ENCODE results near the gene IL1RAPL1.

The IL1RAPL1 gene

DNA sequence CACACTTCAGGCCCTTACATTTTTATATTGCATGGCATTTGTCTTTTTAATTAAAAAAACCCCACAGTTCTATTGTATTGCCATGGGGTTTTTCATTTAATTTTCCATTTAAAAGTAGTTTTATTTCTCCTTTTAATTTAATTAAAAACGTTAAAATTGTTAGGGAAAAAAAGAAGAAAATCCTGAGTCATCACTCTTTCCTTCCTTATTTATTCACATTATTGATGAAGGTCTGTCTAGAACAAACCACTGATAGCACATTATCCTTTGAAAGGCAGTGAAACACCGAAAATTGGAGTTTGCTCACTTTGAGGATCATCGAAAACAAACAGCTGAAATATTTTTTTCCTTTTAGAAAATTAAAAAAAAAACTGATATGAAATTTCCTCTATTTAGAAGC, 868.5 kb downstream of the IL1RAPL1 start:
- DNase-seq = no peak

GRCh38 chrX:29461039-29461438, 873.8 kb downstream of the IL1RAPL1 start:
- no peak for DNase-seq

GRCh38 chrX:29466456-29466855, 879.2 kb downstream of the IL1RAPL1 start:
- no peak for DNase-seq

- DNase-seq = no peak
Observed at GRCh38 chrX:29468911-29469494, 881.8 kb downstream of the IL1RAPL1 start.

GRCh38 chrX:29470030-29470429, 882.8 kb downstream of the IL1RAPL1 start:
- DNase-seq = no peak

DNA sequence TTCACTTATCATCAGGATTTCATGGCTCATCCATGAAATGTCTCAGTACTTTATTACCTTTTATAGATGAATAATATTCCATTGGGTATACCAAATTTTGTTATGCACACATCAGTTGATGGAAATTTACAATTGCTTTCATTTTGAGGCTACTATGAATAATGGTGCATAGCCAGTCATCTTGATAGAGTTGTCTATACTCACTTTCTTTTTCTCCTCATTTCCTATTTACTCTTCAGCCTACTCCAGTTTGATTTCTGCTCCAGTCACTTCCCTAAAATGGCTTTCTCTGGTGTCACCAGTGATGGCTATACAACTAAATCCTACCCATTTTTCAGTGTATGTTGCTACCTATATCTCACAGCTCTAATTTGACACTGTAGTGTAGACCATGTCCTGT, 884.6 kb downstream of the IL1RAPL1 start:
- no peak for DNase-seq

GRCh38 chrX:29477878-29478277, 890.6 kb downstream of the IL1RAPL1 start:
- no peak for DNase-seq

GRCh38 chrX:29478336-29479069, 891.3 kb downstream of the IL1RAPL1 start:
- no peak for DNase-seq

- DNase-seq = no peak
Observed at GRCh38 chrX:29487214-29487613, 900.0 kb downstream of the IL1RAPL1 start.

GRCh38 chrX:29487714-29488113, 900.5 kb downstream of the IL1RAPL1 start:
- DNase-seq = no peak

GRCh38 chrX:29488919-29489318, 901.7 kb downstream of the IL1RAPL1 start:
- no peak for DNase-seq

- no peak for DNase-seq
Observed at GRCh38 chrX:29490606-29491005, 903.4 kb downstream of the IL1RAPL1 start.

DNA sequence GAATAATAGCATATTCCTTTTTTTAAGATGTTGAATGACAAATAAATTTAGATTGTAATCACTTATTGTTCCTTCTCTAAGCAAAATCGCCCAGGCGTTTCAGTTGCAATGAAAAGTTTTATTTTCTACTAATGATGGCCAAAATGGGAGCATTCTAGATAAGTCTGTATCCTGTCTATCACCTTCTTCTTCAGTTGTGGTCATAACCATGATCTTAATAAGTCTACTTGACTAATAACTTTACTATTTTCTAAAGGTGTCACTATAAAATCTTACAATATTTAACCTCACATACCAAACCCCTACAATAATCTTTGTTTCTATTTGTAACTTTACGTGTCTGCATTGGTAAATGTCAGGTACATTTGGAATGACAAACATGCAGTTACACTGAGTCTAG, 904.4 kb downstream of the IL1RAPL1 start:
- no peak for DNase-seq

DNA sequence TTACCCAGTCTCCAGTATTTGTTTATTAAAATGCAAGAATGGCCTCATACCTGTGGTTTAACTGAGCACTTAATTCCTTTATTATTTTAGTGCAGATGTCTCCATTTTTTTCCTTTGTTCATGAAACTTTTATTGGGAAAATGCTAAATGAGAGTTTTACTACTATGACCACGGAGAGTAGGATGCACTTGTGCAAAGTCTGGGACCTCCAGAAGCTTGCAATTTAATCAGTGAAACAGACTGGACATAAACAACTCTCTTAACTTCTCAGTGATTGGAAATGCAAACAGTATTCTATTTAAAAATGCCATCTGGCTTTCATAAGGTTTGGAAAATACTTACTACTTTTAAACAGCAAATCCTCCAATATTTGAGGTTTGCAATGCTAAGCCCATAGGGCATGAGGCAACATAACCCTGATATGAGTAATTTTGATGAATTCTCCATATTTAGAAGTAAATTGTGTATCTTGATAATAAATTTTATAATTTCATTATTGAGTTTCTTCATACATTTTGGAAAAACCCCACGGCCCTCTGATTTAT, 909.5 kb downstream of the IL1RAPL1 start:
- no peak for DNase-seq

- no peak for DNase-seq
Observed at GRCh38 chrX:29506729-29507128, 919.5 kb downstream of the IL1RAPL1 start.

DNA sequence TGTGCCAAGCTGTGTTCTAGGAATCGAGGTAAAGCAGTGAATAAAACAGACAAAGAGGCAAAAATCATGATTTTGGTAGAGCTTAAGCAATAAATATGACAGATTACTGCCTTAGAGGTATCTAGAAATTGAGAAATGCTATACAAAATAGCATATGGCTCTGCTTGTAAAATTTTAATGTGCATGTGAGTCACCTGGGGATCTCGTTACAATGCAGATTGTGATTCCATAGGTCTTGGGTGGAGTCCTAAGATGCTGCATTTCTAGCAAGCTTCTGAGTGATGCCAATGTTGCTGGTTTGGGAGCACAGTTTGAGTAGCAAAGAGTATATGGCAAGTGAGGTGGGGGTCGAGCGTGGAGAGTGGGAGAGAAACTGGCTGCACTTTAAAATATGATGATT, 930.9 kb downstream of the IL1RAPL1 start:
- DNase-seq = no peak

DNA sequence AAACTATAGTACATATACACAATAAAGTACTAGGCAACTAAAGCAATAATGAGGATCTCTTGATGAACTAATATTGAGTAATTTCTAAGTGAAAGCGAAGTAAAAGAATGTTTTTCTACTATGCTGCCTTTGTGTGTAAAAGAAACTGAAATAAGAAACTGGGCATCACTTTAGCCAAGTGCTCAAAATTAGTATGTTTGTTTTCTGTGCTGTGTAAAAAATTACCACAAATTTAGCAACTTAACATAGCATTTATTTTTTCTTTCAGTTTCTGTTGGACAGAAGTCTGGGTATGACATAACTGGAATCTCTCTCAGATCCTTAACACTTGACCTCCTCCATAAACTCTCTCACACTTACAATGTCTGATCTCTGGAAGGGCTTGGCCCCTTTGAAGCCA, 941.0 kb downstream of the IL1RAPL1 start:
- no peak for DNase-seq

DNA sequence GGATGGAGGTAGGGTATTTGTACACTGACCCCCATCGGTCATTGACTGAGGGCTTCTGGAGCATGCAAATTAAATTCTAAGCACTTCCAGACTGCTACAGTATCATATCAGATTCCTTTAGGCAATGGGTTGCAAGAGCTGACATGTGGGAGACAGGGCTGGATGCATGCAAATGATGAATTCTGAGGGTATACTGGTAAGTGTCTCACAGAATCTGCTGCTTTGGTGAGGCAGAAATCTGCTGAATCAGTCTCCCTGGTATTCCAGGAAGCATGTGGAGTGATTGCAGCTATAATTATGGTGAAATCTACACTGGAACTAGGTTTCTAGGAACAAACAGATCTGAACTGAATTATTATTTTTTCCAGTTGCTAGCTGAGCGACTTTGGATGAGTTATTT, 943.3 kb downstream of the IL1RAPL1 start:
- no peak for DNase-seq

DNA sequence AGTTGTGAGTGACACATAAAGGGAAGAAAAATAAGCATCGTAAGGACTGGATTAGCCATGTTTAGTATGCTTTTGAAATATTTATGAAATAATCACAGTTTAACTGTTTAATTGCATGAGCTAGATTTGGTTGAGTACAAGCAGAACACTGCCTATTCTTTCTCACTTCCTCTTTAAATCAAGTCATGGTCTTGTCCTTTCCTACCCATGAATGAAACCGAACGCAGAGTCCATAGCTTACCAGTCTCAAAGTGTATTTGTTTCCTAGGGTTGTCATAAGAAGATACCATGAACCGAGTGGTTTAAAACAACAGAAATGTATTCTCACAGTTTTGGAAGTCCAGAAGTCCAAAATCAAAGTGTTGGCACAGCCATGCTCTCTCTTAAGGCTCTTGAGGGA, 944.1 kb downstream of the IL1RAPL1 start:
- no peak for DNase-seq

DNA sequence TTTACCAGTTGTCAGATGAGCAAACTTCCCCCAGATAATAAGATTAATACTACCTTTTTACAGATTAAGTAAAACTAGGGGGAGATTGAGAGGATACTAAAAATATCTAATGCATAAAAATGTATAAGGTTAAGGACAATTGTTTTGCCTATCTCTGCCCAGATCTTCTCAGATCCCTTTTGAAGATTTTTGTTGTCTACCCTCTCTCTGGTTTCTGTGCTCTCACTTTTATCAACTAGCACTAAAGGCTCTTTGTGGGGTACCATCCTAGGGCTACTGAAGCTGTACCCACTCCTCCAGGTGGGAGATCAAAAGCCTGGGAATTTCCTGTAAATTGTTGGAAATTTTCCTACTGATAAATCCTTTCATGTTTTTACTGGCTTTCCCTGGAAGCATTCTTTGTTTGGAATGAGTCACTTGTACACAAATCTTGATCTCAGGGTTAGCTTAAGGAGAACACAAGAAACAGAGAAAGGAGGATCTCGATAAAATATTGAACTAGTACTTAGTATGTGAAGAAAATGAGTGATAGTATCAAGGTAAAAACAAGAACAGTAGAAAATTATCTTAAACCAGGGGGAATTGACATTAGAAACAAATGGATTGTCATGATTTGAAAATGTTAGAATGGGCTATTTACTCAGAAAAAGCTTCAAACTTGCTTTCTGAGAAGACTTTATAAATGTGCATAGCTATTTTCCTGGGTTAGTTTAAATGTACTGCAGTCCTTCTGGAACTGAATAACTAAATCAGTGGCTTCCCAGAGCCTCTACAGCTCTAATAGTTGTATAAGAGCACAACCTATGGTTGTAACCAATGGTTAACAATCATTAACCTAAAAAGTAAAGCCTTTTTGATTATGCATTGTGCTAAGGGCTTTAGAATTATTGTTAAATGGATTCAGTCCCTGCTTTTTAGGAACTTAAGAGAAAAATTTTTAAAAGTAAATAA, 948.2 kb downstream of the IL1RAPL1 start:
- DNase-seq = no peak

DNA sequence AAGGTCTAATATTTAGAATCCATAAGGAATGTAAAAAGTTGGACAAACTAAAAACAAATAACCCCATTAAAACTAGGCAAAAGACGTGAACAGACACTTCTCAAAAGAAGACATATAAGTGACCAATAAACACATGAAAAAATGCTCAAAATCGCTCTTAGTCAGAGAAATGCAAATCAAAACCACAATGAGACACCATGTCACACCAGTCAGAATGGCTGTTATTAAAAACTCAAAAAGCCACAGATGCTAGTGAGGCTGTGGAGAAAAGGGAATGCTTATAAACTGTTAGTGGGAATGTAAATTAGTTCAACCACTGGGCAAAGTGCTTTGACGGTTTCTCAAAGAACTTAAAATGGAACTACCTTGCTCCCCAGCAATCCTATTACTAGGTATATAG, 953.8 kb downstream of the IL1RAPL1 start:
- no peak for DNase-seq

- DNase-seq = no peak
Observed at GRCh38 chrX:29542152-29542551, 954.9 kb downstream of the IL1RAPL1 start.

- no peak for DNase-seq
Observed at GRCh38 chrX:29545878-29546277, 958.6 kb downstream of the IL1RAPL1 start.

- no peak for DNase-seq
Observed at GRCh38 chrX:29547877-29548276, 960.6 kb downstream of the IL1RAPL1 start.
